Putamen (tissue), 1 donor: ENCODE measurements around the gene CEP170.

Experiments
- DNase-seq: peaks from one replicate; pipeline ENCODE4 v3.0.0-alpha.2; 2016; ENCODE audit warnings: low spot score

CEP170 gene

GRCh38 chr1:243267914-243268653, 13.0 kb upstream of the CEP170 start:
- no peak for DNase-seq

DNA sequence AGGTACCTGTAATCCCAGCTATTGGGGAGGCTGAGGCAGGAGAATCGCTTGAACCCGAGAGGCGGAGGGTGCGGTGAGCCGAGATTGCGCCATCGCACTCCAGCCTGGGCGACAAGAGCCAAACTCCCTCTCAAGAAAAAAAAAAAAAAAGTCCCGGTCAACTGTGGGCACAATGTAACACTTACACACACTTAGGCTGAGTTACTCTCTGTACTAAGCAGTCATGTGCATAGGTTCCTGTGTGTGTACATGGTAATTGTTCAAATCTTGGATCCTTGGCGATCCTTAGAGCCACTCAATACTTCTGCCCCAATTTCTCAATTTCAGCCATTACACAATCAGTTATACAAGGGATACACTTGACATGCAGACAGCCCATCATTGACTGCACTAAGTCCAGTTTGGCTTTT, 12.4 kb upstream of the CEP170 start:
- no peak for DNase-seq

DNA sequence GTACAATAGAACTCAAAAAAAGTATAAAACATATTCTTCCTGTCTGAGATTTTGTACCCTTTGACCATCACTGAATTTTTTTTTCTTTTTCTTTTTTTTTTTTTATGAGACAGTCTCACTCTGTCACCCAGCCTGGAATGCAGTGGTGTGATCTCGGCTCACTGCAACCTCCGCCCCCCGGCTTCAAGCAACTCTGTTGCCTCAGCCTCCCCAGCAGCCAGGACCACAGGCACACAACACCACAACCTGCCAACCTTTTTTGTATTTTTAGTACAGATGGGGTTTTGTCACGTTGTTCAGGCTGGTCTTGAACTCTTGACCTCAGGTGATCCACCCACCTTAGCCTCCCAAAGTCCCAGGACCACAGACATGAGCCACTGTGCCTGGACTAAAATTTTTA, 11.2 kb upstream of the CEP170 start:
- no peak for DNase-seq

DNA sequence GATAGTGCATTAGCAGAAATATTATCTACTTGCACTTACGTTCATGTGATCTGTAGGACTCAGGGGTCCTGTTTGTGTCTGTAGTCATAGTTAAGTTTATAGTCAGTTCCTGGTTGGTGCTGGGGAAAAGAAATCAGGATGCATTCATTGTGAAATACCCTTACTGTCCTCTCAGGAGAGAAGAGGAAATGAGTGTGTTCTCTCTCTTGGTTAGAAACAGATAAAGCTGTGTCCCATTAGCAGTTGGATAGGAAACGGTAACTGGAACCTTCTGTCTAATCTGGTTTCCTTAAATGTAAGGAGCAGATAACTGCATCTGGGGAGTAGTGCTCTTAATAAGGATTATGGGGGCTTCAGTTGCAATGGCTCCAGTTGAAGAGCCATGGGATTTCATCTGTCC, 9.6 kb upstream of the CEP170 start:
- no peak for DNase-seq

GRCh38 chr1:243261390-243261789, 6.3 kb upstream of the CEP170 start:
- DNase-seq = no peak

- no peak for DNase-seq
Measured at GRCh38 chr1:243260221-243260880, 5.3 kb upstream of the CEP170 start.

DNA sequence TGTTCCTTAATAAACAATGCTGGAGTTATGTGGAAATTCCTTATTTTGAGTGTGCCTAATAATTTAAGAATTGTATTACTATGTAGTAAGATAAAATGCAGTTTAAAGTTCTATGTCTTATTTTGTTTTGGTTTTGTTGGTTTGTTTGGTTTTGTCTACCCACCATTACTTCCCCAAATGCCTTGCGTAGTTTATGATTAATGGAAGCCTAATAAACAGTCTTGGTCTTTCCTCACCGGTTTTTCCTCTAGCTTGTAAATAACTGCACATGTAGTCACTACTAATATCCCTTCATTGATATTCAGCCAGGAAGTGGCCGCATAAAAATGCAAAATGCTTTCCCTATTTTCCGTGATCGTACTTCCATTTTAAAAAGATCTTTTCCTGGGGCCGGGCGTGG, 3.6 kb upstream of the CEP170 start:
- DNase-seq = no peak

DNA sequence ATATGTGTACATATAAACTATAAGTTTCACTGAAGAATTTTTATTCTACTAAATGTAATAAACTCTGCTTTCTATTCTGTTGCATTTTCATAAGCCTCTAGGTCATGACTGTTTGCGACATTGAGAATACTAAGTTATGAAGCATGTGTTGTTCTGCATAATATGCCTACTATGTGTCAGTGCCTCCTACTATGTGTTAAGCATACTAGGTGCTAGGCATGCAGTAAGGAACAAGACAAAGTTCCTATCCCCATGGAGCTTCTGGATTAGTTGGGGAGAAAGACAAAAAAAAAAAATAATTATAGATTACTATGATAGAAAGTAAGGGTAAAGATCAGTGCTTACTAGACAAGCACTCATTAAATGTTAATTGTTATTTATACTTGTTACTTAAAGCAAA, 2.1 kb upstream of the CEP170 start:
- no peak for DNase-seq

- no peak for DNase-seq
Measured at GRCh38 chr1:243256590-243256989, 1.5 kb upstream of the CEP170 start.

- DNase-seq = peak; percentile 100
Measured at GRCh38 chr1:243255791-243256512, 871 bp upstream of the CEP170 start, which contains the start of gene SDCCAG8. Gene SDCCAG8 (plus strand): TSS chr1:243256041. CDS start chr1:243256174, 133 bp downstream.

- peak; percentile 73 for DNase-seq
Measured at GRCh38 chr1:243254233-243254926, 701 bp downstream of the CEP170 start.

DNA sequence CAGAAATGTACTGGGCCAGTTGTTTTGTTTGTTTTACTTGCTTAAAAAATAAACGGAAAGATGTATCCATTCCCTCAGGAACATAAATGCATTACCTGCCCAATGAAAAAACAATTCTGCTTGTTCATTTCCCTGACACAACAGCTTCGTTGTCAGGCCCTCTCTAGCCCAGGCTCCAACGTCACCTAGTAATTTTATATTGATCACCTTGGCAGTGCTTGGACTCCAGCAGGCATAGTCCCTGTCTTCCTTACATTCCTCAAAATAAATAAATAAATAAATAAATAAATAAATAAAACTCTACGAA, 1.2 kb downstream of the CEP170 start:
- no peak for DNase-seq

DNA sequence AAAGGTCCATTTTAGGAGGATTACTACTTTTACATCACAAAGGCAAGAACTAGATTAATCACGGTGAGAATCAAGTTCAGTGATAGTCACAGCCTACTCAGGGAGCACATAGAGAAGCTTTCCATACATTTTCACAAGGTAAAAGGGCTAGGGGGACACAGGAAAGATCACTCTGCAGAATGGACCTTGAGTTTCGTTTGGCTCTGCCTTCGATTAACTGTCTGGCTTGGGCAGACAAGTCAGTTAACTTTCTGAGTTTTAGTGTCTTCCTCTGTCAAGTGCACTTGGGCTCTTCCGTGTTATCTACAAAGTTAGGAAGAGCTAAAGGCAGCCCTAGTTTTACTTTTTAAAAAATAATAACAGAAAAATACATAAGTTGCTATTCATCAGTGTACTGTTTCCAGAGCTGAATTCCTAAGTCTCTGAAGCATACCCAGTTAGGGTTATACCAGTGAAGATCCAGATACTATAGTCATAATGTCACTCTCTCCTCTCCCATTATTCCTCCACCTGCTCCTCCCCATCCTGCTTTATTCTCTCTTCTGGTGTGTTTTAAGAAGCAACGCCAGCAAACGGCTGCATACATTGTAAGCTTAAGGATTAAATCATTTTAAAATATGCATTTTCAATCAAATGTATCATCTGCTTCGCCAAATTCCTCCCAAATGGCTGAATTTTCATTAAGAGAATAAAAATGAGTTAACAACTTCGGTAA, 1.7 kb downstream of the CEP170 start:
- DNase-seq = no peak

GRCh38 chr1:243251539-243251938, 3.5 kb downstream of the CEP170 start:
- no peak for DNase-seq

DNA sequence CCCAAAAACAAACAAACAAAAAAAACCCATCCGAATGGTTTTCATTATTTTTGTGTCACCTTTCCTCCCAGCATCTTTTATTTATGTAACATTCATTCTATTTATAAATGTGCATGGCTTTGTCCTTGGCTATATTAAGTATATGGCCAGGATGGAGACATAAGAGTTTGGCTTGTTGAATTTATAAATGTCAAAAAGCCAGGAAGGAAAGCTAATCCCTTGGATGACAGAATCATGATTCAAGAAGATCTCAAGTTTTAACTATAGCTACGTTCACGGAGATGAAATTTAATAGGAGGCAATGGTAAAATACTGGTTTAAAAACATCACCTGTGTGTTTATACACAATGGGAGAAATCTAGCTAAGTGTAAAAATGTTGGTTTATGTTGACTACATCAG, 5.0 kb downstream of the CEP170 start:
- DNase-seq = no peak

DNA sequence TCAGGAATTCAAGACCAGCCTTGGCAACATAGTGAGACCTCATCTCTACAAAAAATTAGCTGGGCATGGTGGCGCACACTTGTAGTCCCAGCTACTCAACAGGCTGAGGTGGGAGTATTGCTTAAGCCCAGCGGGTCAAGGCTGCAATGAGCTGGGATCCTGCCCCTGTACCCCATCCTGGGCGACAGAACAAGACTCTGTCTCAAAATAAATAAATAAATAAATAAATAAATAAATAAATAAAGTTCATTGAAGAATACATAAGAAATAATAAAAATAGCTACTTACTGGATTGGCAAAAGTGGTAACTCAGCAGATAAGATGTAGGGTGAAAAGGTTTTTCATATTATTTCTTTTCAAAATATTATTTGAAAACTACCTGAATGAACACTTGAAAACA, 5.9 kb downstream of the CEP170 start:
- DNase-seq = no peak

- no peak for DNase-seq
Measured at GRCh38 chr1:243247901-243248300, 7.2 kb downstream of the CEP170 start.

GRCh38 chr1:243246916-243247315, 8.2 kb downstream of the CEP170 start:
- DNase-seq = no peak

GRCh38 chr1:243244432-243244841, 10.6 kb downstream of the CEP170 start:
- no peak for DNase-seq

DNA sequence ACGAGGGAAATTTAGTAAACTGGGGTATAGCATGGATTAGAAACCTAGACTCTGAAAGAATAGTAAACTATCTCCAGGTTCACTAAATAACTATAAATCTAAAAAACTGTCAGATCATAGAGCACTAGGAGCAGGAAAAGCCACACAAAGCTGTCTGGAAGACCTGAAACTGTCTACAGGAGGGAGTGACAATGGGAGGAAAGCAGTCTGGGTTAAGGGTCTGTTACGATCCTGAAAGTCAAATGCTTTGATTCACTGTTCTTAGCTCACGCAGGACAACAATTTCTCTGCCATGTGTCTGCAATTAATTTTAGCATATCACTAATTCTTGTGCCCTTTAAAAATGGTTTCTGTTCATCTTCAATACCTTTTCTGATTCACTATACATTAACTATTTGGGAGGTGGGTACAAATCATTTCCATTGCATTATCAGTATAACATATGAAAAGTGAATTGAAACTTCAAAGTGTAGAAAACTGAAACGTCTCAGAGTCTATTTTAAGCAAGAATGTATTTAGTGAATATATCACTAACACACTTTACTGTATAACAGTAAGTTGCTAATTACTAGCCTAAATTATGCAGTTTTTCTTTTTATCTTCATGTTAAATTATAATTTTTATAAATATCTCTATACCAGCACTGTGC, 18.4 kb downstream of the CEP170 start:
- DNase-seq = no peak

DNA sequence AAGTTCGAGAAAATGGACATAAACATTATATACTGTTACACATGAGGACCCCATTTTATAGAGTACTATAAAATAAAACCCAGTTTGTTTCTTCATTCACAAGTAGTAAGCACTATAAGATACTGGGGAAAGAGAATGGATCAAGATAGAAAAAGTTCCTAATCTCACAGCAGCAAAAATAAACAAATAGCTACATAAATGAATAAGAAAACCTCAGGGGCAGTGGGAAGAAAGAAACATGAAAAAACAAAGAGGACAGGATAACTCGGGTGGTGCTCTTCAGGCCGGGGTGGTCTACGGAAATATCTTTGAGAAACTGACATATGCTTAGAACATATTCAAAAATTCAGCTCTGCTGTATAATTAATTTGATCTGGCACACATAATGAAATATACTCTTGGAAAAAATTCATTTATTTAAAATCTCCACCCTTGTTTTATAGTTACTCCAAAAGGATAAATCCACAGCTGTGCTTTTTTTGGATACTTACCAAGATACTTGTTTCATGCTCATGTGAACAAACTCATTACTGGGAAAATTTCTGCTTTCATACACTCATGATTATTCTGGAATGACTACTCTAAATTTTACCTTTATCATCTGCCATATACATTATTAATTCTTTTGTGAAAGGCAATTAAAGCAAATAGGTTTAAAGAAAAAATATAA, 20.0 kb downstream of the CEP170 start:
- DNase-seq = no peak
